Gastroesophageal sphincter (tissue), 4 donors: ENCODE results near the gene SLC25A6. TPM values are rescaled to one million over a fixed set of nuclear protein-coding genes. Genes with fewer than 3 reads are reported as not detected.
"Not testable (repeated sequence)": the region's sequence is repeated elsewhere in the genome, so short reads cannot be mapped to it uniquely, and the experiment has no call there.

Experiments
- ATAC-seq: fragments of 150-250 bp; one replicate; pipeline ENCODE4 v1.9.1; 2016; ENCODE audit warnings: mild to moderate bottlenecking, moderate library complexity
- H3K27ac ChIP-seq, 4 donors: fragments of 200-600 bp; sonication (generic) in 3 of 4; 1 replicate in 3 of 4; 2 replicates in 1 of 4; pipeline ENCODE4 v1.5.1; 2016 to 2019
- H3K27me3 ChIP-seq: fragments of 200-600 bp; sonication (generic); one replicate; pipeline ENCODE4 v1.5.1; 2019
- H3K36me3 ChIP-seq, 2 donors: fragments of 200-600 bp; sonication (generic); one replicate each; pipeline ENCODE4 v1.5.1; 2019; ENCODE audit warnings: control low read depth in 1 of 2
- H3K4me1 ChIP-seq, 3 donors: fragments of 200-600 bp; sonication (generic); 1 replicate in 2 of 3; 2 replicates in 1 of 3; pipeline ENCODE4 v1.5.1; 2016 to 2019; ENCODE audit warnings: control low read depth in 2 of 3
- H3K4me3 ChIP-seq, 2 donors: fragments of 200-600 bp; sonication (generic); one replicate each; pipeline ENCODE4 v1.5.1; 2019; ENCODE audit warnings: mild to moderate bottlenecking in 1 of 2, moderate library complexity in 1 of 2
- H3K9me3 ChIP-seq, 3 donors: fragments of 200-600 bp; sonication (generic); one replicate each; pipeline ENCODE4 v1.5.1; 2017 to 2019; ENCODE audit warnings: control low read depth in 2 of 3
- EP300 ChIP-seq: sonication (generic); formaldehyde crosslinking; IDR thresholded peaks from one replicate; pipeline ENCODE4 v1.6.1; 2017; ENCODE audit warnings: antibody characterized with exemption, mild to moderate bottlenecking
- POLR2A ChIP-seq, 2 donors: fragments of 450-650 bp; IDR thresholded peaks; one replicate each; pipeline ENCODE4 v1.6.1; 2017; ENCODE audit warnings: antibody characterized with exemption in 2 of 2, mild to moderate bottlenecking in 2 of 2, moderate library complexity in 1 of 2
- POLR2AphosphoS5 ChIP-seq: sonication (generic); formaldehyde crosslinking; IDR thresholded peaks from one replicate; pipeline ENCODE4 v1.6.1; 2017; ENCODE audit warnings: antibody characterized with exemption
- WGBS, 2 donors: methylation state at CpG; one replicate each; pipeline ENCODE4 v1.1.5; 2018; ENCODE audit warnings: low coverage in 1 of 2; 5-methylcytosine and 5-hydroxymethylcytosine counted together
- total RNA-seq, 4 donors: library from RNA; depleted of rRNA; stranded (reverse); fragments of >200 nt; gene quantifications; one replicate each; pipeline ENCODE4 v1.1.0, GENCODE V29; 2016
- TF ChIP-seq, protein P1 (sequence below), 4 experiments: fragments of 200-600 bp in 2 of 4; fragments of 450-650 bp in 2 of 4; sonication (generic) in 1 of 4; IDR thresholded peaks; one replicate each; pipeline ENCODE4 v1.5.1; 2017 to 2019; ENCODE audit warnings: antibody characterized with exemption in 4 of 4, mild to moderate bottlenecking in 2 of 4, moderate library complexity in 2 of 4

SLC25A6 gene
- total RNA-seq, 4 donors from 2014 or later = 204 to 408 (median 268) TPM

DNA sequence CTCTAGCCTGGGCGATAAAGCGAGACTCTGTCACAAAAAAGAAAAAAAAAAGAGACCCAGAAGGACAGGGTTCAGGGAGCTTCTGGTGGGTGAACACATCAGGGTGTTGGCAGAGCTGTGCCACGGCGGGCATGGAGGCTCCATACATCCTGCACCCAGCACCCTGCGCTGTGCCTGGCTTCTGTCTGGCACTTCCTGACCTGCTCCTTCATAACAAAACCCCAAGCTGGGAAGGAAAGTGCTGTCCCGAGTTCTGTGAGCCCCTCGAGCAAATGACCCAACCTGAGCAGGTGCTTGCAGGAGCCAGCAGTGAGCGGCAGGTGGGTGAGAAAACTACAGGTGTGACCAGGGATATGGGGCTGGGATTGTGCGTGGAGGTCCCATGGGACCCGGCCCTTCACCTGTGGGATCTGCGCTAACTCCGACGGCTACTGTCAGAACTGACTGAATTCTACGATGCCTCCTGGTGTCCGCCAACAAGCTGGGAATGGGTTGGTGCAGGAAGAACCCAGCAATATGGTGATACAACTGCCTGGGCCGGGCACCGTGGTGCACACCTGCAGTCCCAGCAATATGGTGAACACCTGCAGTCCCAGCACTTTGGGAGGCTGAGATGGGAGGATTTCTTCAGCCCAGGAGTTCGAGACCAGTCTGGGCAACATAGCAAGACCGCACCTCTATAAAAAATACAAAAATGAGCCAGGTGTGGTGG lies 41.9 kb upstream of the SLC25A6 start:
- peaks cover 0 to 82% of the 10 kb centered on the region in 2 donors for H3K36me3 ChIP-seq
- H3K9me3 ChIP-seq = no peaks in the 10 kb centered on the region
- no peak overlapping the region for H3K4me3 ChIP-seq
- no peak overlapping the region for H3K27ac ChIP-seq
- TF ChIP-seq EP300 = no peak
- no peak for TF ChIP-seq POLR2A (IDR thresholded peaks at IDR 0.05)
- no peak for TF ChIP-seq POLR2AphosphoS5
- TF ChIP-seq, protein P1, sequence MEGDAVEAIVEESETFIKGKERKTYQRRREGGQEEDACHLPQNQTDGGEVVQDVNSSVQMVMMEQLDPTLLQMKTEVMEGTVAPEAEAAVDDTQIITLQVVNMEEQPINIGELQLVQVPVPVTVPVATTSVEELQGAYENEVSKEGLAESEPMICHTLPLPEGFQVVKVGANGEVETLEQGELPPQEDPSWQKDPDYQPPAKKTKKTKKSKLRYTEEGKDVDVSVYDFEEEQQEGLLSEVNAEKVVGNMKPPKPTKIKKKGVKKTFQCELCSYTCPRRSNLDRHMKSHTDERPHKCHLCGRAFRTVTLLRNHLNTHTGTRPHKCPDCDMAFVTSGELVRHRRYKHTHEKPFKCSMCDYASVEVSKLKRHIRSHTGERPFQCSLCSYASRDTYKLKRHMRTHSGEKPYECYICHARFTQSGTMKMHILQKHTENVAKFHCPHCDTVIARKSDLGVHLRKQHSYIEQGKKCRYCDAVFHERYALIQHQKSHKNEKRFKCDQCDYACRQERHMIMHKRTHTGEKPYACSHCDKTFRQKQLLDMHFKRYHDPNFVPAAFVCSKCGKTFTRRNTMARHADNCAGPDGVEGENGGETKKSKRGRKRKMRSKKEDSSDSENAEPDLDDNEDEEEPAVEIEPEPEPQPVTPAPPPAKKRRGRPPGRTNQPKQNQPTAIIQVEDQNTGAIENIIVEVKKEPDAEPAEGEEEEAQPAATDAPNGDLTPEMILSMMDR (IDR thresholded peaks at IDR 0.05) = no peak
- H3K27me3 ChIP-seq = no peaks in the 10 kb centered on the region
- ATAC-seq = no peak
- 90% methylated on average over 13 of the region's 19 CpGs; no CpG with 5 or more reads in 1 of the 2 donors for WGBS, 2 donors
- H3K4me1 ChIP-seq = no peaks in the 10 kb centered on the region

GRCh38 chrX:1430451-1430850 lies 38.5 kb upstream of the SLC25A6 start:
- no peak for ATAC-seq
- Histone ChIP-seq H3K4me3 (no peak overlapping the region), H3K4me1 (no peaks in the 10 kb centered on the region), H3K36me3 (peaks cover 0 to 76% of the 10 kb centered on the region in 2 donors), H3K27me3 (no peaks in the 10 kb centered on the region), H3K27ac (no peak overlapping the region), H3K9me3 (no peaks in the 10 kb centered on the region)
- WGBS, 2 donors = 93 to 95% methylated on average over 5 to 10 of the region's 10 CpGs
- TF ChIP-seq POLR2AphosphoS5 = no peak
- no peak for TF ChIP-seq POLR2A (IDR thresholded peaks at IDR 0.05)
- TF ChIP-seq EP300 = no peak
- TF ChIP-seq, protein P1 (IDR thresholded peaks at IDR 0.05) = no peak

- TF ChIP-seq POLR2AphosphoS5 (no peak), EP300 (no peak), POLR2A (IDR thresholded peaks at IDR 0.05) (no peak)
- TF ChIP-seq, protein P1 (IDR thresholded peaks at IDR 0.05) = no peak
- Histone ChIP-seq H3K4me3 (no peak overlapping the region), H3K27ac (no peak overlapping the region), H3K9me3 (peaks cover 0 to 7% (median 0%) of the 10 kb centered on the region in 3 donors), H3K4me1 (no peaks in the 10 kb centered on the region), H3K27me3 (no peaks in the 10 kb centered on the region), H3K36me3 (peaks cover 0 to 69% of the 10 kb centered on the region in 2 donors)
- ATAC-seq = no peak
- 80% methylated on average over 2 of the region's 32 CpGs; no CpG with 5 or more reads in 1 of the 2 donors for whole genome bisulfite sequencing, 2 donors
These were observed 35.8 kb upstream of the SLC25A6 start for GRCh38 chrX:1427756-1428155.

GRCh38 chrX:1426321-1426720 lies 34.4 kb upstream of the SLC25A6 start:
- Histone ChIP-seq H3K9me3 (peaks cover 0 to 20% (median 0%) of the 10 kb centered on the region in 3 donors), H3K36me3 (peaks cover 0 to 71% of the 10 kb centered on the region in 2 donors)
- ATAC-seq, H3K4me3 ChIP-seq, H3K4me1 ChIP-seq, H3K27me3 ChIP-seq, H3K27ac ChIP-seq: not testable (repeated sequence)
- 67 to 100% methylated on average over 3 to 4 of the region's 16 CpGs for WGBS, 2 donors

GRCh38 chrX:1425381-1425780 lies 33.5 kb upstream of the SLC25A6 start:
- no peaks in the 10 kb centered on the region for H3K4me1 ChIP-seq
- peaks cover 0 to 20% (median 0%) of the 10 kb centered on the region in 3 donors for H3K9me3 ChIP-seq
- H3K36me3 ChIP-seq = peaks cover 0 to 79% of the 10 kb centered on the region in 2 donors
- TF ChIP-seq POLR2AphosphoS5 = no peak
- TF ChIP-seq, protein P1 (IDR thresholded peaks at IDR 0.05) = no peak
- TF ChIP-seq EP300 = no peak
- WGBS, 2 donors = 93 to 100% methylated on average over 4 to 6 of the region's 10 CpGs
- ATAC-seq = no peak
- no peaks in the 10 kb centered on the region for H3K27me3 ChIP-seq
- H3K4me3 ChIP-seq = no peak overlapping the region
- H3K27ac ChIP-seq = no peak overlapping the region
